A673 (cell line): ENCODE data around the gene ARL5C.

Source experiments
- CTCF ChIP-seq: fragments of 300-800, 200-600 bp; sonication (generic); conservative IDR thresholded peaks from 2 replicates; pipeline ENCODE4 v1.5.1; 2017; ENCODE audit warnings: low read depth, mild to moderate bottlenecking, antibody characterized with exemption, low read length, moderate library complexity, mixed read lengths
- EZH2 ChIP-seq: fragments of 200-600 bp; sonication (generic); IDR thresholded peaks from 2 replicates; pipeline ENCODE4 v1.6.1; 2017; ENCODE audit warnings: borderline replicate concordance, low read depth, mild to moderate bottlenecking, mixed read lengths, antibody characterized with exemption, low read length; ENCODE audit not compliant: poor library complexity, severe bottlenecking

GRCh38 chr17:39196808-39197291, 30.9 kb upstream of the ARL5C start:
- TF ChIP-seq EZH2 (no peak), CTCF (no peak)
